ENCODE results near the gene BNIP5.

The BNIP5 gene

DNA sequence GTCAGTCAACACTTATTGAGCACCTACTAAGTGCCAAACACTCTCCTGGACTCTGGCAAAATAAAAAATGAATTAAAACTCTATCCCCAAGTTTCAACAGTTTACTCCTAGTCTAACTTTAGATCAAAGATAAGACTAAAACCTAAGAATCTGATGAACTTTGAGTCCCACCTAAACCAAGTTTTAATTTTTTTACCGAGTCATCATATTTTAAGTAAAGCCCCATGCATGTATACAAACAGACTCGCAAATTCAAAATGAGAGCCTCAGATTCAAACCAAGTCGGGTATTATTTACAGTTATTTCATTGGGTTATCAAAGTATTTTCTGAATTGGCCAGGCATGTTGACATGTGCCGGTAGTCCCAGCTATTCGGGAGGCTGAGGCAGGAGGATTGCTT lies 28.2 kb downstream of the BNIP5 start:
- H3K27ac ChIP-seq (ENCODE audit: extremely low read depth, low read depth, low read length), result no peak overlapping the region
- H3K36me3 ChIP-seq (ENCODE audit: control insufficient read depth in 2 of 2, insufficient read depth in 1 of 2, low read length in 2 of 2), result no peaks in the 10 kb centered on the region
- ChIA-PET CTCF (interaction anchor here (0.6 to 8.4 kb wide), 5 partner anchors 9 to 213 kb away, joined by 3 to 57 read pairs (median 3); no protein-coding TSS in a partner anchor), POLR2A (interaction anchor here (0.6 kb wide), 1 partner anchor 286 kb away, joined by 3 read pairs; no protein-coding TSS in a partner anchor)
- H3K4me3 ChIP-seq (ENCODE audit: low read depth, low read length), result no peak overlapping the region
- TF ChIP-seq ZNF692 (tag by site-specific recombination; IDR thresholded peaks at IDR 0.05) (no peak), ZNF37A (tag by site-specific recombination; IDR thresholded peaks at IDR 0.05) (no peak), ZNF747 (tag by site-specific recombination; IDR thresholded peaks at IDR 0.05) (no peak), SCRT1 (tag by site-specific recombination; IDR thresholded peaks at IDR 0.05; ENCODE audit: borderline replicate concordance) (no peak), ZNF23 (tag by site-specific recombination; IDR thresholded peaks at IDR 0.05; ENCODE audit: borderline replicate concordance) (no peak)
- H3K9me3 ChIP-seq (ENCODE audit: control insufficient read depth, insufficient read depth, low read depth, low read length), result no peaks in the 10 kb centered on the region
- H3K4me1 ChIP-seq (ENCODE audit: control insufficient read depth, insufficient read depth, low read length), result no peaks in the 10 kb centered on the region

DNA sequence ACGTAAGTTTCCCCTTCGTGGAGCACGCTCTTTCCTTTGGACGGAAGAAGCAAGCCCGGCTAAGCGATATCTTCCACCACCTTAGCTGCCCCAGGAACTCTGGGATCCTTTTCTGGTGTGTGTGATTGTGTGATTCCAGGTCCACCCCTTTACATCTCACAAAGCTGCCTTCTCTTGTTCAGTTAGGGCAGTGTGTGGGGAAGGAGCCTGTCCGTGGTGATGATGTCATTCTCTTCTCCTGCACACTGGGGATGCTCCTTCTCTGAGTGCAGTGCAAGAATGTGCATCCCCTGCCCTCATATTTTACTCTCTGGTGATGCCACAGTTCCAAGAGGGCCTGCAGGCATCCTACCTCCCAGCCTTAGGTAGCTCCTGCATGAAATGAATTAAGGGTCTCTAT lies 30.3 kb downstream of the BNIP5 start:
- 0 out of 2 replicates have a peak, but pooled peaks have one; percentile 44 for TF ChIP-seq ZNF600 (tag by site-specific recombination; IDR thresholded peaks at IDR 0.05)
- TF ChIP-seq HOXA7 (CRISPR knock-in tag; IDR thresholded peaks at IDR 0.05; ENCODE audit: borderline replicate concordance), result no peak
- peak; percentile 63; the same call in 1 of the 2 replicates for TF ChIP-seq ZBTB17 (tag by site-specific recombination; IDR thresholded peaks at IDR 0.05)
- 0 out of 2 replicates have a peak, but pooled peaks have one; percentile 30 for TF ChIP-seq ZNF629 (tag by site-specific recombination; IDR thresholded peaks at IDR 0.05)
- TF ChIP-seq ZNF704 (tag by site-specific recombination; IDR thresholded peaks at IDR 0.05), result no peak
- 0 out of 2 replicates have a peak, but pooled peaks have one; percentile 30 for TF ChIP-seq PATZ1 (tag by site-specific recombination; IDR thresholded peaks at IDR 0.05)
- no peak for TF ChIP-seq ZNF621 (tag by site-specific recombination; IDR thresholded peaks at IDR 0.05)
- TF ChIP-seq ZNF184 (tag by site-specific recombination; IDR thresholded peaks at IDR 0.05), result no peak
- TF ChIP-seq TCF7L2 (IDR thresholded peaks at IDR 0.05; ENCODE audit: borderline replicate concordance, low read depth, low read length), result no peak
- TF ChIP-seq ATF2 (tag by site-specific recombination; IDR thresholded peaks at IDR 0.05; ENCODE audit: low read depth), result peak; percentile 90
- TF ChIP-seq ZNF292 (tag by site-specific recombination; IDR thresholded peaks at IDR 0.05; ENCODE audit: borderline replicate concordance, low read depth), result no peak
- TF ChIP-seq ZNF433 (tag by site-specific recombination; IDR thresholded peaks at IDR 0.05; ENCODE audit: low read depth), result no peak
- peak; percentile 27; the same call in 1 of the 2 replicates for TF ChIP-seq ZBTB21 (tag by site-specific recombination; IDR thresholded peaks at IDR 0.05)
- no peak for TF ChIP-seq PRDM6 (tag by site-specific recombination; IDR thresholded peaks at IDR 0.05)
- peak; percentile 94 for TF ChIP-seq ZNF394 (tag by site-specific recombination; IDR thresholded peaks at IDR 0.05; ENCODE audit: borderline replicate concordance)
- H3K9me3 ChIP-seq (ENCODE audit: control insufficient read depth, insufficient read depth, low read depth, low read length), result no peaks in the 10 kb centered on the region
- H3K36me3 ChIP-seq (ENCODE audit: control insufficient read depth in 2 of 2, insufficient read depth in 1 of 2, low read length in 2 of 2), result no peaks in the 10 kb centered on the region
- POLR2A ChIA-PET, result no interaction called here
- CTCF ChIA-PET, result interaction anchor here (0.7 to 8.5 kb wide), 4 partner anchors 16 to 323 kb away, joined by 4 to 172 read pairs (median 100); no protein-coding TSS in a partner anchor
- H3K27ac ChIP-seq (ENCODE audit: extremely low read depth, low read depth, low read length), result no peak overlapping the region
- no peaks in the 10 kb centered on the region for H3K4me1 ChIP-seq (ENCODE audit: control insufficient read depth, insufficient read depth, low read length)
- no peak overlapping the region for H3K4me3 ChIP-seq (ENCODE audit: low read depth, low read length)
